ENCODE measurements around the gene ADRA1B.

Gene ADRA1B

DNA sequence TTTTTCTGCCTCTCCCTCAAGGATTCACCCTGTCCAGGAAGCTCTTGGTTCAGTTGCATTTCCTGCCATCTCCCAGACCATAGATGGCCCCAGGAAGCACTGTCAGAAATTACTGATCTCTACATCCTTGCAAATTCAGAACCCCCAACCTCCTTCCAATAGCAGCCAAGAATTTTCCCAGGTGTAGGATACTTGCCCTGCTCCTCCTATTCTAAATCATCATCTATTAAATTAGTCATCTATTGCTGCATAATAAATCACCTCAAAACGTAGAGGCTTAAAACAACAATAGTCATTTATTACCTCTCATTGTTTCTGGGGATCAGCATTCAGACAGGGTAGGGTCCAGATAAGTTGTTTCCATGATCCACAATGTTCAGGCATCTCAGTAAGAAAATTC lies 26.1 kb upstream of the ADRA1B start:
- H3K4me3 ChIP-seq (ENCODE audit: low read length), result no peak overlapping the region
- DNase-seq (ENCODE audit: low read depth), result no peak
- TF ChIP-seq, protein P1, sequence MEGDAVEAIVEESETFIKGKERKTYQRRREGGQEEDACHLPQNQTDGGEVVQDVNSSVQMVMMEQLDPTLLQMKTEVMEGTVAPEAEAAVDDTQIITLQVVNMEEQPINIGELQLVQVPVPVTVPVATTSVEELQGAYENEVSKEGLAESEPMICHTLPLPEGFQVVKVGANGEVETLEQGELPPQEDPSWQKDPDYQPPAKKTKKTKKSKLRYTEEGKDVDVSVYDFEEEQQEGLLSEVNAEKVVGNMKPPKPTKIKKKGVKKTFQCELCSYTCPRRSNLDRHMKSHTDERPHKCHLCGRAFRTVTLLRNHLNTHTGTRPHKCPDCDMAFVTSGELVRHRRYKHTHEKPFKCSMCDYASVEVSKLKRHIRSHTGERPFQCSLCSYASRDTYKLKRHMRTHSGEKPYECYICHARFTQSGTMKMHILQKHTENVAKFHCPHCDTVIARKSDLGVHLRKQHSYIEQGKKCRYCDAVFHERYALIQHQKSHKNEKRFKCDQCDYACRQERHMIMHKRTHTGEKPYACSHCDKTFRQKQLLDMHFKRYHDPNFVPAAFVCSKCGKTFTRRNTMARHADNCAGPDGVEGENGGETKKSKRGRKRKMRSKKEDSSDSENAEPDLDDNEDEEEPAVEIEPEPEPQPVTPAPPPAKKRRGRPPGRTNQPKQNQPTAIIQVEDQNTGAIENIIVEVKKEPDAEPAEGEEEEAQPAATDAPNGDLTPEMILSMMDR (IDR thresholded peaks at IDR 0.05; ENCODE audit: insufficient read depth, low read depth, low read length, missing control alignments), result no peak

DNA sequence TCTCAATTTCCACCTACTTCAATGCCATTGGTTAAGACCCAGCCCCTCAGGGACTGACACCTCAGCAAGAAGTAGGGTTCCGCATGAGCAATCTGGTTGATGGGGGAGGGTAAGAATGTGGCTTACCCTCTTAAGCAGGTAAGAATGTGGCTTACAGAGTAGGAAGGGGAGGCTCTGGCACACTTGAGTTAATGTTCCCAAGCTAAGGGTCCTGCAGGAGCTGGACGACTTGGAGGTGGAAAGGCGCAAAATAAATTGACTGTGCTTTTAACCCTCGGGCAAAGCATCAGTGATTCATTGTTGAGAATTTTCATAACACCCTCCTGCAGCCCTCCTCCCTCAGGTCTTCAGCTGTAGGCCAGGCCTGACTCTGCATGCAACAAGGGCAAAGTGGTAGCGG lies 24.9 kb upstream of the ADRA1B start:
- H3K4me3 ChIP-seq (ENCODE audit: low read length), result no peak overlapping the region
- DNase-seq (ENCODE audit: low read depth), result peak; percentile 36
- TF ChIP-seq, protein P1 (IDR thresholded peaks at IDR 0.05; ENCODE audit: insufficient read depth, low read depth, low read length, missing control alignments), result no peak

DNA sequence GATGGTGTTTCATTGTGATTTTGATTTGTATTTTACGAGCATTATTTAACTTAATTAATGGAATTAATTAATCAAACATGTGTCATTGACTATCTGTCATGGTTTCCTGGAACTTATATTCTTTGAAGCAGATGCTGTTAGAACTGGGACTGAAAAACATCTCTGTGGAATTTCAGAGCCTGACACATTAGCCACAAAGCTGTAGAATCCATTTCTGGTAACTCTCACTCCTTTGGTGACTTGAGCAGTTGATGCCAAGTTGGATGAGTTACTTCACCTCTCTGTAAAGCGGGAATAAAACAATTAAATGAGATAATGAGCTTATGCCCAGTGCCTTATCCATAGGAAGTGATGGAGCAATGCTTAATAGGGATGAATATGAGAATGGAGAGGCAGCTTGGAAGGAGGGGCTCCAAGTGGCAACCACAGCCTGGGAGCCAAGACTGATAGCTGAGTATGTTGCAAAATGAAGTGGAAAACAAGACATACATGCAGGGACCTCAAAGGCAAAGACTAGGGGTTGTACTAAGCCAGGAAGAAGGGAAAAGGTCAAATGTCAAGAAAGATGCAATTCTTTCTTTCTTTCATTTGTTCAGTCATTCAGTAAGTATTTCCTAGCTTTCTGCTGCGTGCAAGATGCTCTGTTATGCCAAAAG lies 23.1 kb upstream of the ADRA1B start:
- TF ChIP-seq, protein P1 (IDR thresholded peaks at IDR 0.05; ENCODE audit: insufficient read depth, low read depth, low read length, missing control alignments), result no peak
- DNase-seq (ENCODE audit: low read depth), result no peak
- no peak overlapping the region for H3K4me3 ChIP-seq (ENCODE audit: low read length)

DNA sequence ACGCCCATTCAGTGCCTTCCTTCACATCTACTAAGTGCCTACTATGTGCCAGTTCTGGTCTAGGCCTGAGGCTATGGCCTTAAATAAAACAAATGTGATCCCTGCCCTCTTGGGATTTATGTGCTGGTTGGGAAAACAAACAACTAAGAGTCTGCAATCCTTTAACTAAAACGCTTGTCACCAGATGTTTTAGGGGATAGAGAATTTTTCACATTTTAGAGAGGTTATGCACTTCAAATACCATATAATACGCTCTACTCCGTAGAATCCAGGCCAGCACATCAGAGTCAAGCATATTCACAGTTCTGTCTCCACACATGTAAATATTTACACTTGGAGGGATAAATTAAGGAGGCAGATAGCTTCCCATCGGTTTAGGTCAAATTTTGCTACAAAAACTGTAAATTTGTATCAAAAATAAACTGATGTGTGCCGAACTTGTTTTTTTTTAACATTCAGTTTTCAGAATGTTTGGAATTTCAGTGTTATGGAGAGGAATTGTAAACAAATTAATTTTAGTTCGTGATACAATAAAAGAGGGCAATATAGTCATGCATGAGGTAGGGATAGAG lies 22.0 kb upstream of the ADRA1B start:
- no peak overlapping the region for H3K4me3 ChIP-seq (ENCODE audit: low read length)
- no peak for DNase-seq (ENCODE audit: low read depth)
- TF ChIP-seq, protein P1 (IDR thresholded peaks at IDR 0.05; ENCODE audit: insufficient read depth, low read depth, low read length, missing control alignments), result no peak

DNA sequence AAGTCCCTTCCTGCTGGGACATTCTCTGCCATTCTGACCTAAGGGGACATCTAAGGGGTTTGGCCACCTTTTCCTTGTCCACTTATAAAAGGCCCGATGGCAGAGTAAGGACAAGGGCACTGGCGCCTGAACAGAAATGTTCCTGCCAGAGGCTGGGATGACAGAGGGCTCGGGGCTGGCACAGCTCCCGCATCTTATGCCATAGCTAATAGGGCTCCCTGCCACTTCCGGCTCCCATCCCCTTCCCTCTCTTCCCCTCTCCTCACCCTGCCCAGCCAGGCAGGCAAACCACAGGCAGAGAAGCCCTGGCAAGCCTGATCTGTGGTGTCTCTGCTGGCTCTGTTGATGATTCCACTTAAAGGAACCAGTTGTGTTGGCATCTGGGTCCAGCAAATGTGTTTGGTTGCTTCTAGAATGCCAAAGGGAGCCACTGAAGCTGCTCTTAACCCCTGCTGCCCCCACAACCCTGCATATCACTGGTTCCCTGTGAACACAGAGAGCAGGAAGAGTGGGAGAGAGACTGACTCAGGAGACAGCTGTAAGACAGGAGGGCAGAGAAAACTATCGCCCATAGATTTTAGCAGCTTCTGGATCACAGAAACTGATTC lies 18.4 kb upstream of the ADRA1B start:
- TF ChIP-seq, protein P1 (IDR thresholded peaks at IDR 0.05; ENCODE audit: insufficient read depth, low read depth, low read length, missing control alignments), result no peak
- H3K4me3 ChIP-seq (ENCODE audit: low read length), result no peak overlapping the region
- peak; percentile 24 for DNase-seq (ENCODE audit: low read depth)

DNA sequence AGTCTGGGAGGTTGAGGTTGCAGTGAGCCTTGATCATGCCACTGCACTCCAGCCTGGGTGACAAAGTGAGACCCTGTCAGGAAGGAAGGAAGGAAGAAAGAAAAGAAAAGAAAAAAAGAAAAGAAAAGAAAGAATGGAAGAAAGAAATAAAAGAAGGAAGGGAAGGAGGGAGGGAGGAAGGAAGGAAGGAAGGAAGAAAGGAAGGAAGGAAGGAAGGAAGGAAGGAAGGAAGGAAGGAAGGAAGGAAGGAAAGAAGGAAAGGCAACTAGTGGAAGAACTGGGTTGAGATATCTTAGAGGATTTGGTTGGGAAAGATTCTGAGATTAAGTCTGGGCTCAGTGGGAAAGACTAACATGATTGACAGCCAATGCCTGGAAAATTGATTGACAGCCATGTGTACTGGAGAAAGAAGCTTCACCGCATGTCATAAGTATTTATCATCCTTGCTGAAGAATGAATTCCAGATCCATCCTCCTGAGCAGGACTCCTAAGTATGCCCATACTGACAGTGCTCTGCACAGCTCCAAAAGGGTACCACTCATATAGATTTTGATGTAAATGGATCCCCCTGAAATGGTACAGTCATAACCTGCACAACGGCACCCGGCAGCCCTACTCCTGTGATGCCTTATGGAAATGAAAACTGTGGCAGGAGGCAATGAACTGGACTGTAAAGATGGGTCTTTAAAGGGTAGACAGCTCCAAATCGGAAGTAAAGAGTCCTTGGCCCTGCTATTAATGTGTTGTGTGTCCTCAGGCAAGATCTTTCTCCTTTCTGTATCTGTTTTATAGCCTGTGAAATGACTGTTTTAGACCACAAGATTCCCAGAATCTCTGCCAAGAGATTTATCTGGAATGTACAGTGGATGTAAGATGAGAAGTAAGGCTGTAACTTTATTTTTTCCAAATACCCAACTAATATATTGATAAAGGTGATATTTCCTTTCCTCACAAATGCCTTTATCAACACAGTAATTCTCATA lies 16.9 kb upstream of the ADRA1B start:
- DNase-seq (ENCODE audit: low read depth), result no peak
- TF ChIP-seq, protein P1 (IDR thresholded peaks at IDR 0.05; ENCODE audit: insufficient read depth, low read depth, low read length, missing control alignments), result no peak
- H3K4me3 ChIP-seq (ENCODE audit: low read length), result no peak overlapping the region

Data from epithelial cell of esophagus (primary cell).